Erythroblast (primary cell): ENCODE measurements around the gene CBFA2T2.

Experiments
- GATA1 ChIP-seq: IDR thresholded peaks from 2 replicates; pipeline ENCODE4 v1.6.1; 2011; ENCODE audit warnings: low read depth, mild to moderate bottlenecking, control low read depth, low read length, moderate library complexity
- POLR2A ChIP-seq: IDR thresholded peaks from 2 replicates; pipeline ENCODE4 v1.6.1; 2011; ENCODE audit warnings: mild to moderate bottlenecking, low read length

DNA sequence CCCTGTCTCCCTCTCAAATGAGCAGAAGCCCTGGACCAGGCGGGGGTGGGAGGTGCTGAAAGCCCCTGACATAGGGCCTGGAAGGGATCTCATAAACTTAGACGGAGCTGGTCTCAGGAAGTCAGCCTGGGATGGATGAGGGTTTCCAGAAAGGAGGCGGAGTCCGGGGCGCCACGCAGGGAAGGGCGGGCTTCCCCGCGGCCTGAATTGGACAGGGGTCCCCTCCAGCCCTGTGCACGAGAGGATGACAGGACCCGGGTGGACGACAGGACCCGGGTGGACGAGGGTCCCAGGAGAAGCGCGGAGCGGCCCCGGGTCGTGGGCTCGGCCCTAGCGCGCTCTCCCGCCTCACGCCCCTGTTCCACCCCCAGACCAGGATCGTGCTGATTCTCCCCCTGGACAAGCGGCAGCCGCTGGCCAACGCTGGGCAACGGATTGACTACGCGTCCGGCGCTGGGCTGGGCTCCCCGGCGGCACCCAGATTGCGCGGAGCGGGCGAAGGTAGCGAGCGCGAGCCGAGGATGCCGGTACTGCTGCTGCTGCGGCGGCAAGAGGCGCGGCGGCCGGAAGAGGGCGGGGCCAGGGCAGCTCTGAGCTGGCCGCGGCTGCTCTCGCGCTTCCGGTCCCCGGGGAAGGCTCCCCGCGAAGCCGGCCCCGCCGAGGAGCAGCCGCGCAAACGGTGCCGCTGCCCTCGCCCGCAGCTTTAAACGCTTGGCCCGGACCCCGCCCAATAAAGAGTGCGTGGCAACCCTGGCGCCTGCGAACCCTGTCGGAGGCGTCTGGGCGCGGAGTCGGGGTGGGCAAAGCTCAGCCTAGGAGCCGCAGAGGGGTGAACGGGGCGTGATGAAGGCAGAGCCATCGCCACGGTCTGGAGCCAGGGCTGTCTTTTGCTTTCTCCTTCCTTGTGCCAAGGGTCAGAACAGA is 173.5 kb downstream of the CBFA2T2 start:
- TF ChIP-seq POLR2A: peak; percentile 71
- TF ChIP-seq GATA1: no peak
